CD4-positive, alpha-beta T cell (primary cell): Measurements from ENCODE around the gene GRID2. TPM values are rescaled to one million over a fixed set of nuclear protein-coding genes. Genes with fewer than 3 reads are reported as not detected.

Experiments used
- ATAC-seq: fragments of 200-7000 bp; cut with Tn5 transposase; one replicate; pipeline ENCODE4 v1.10.0; 2022; ENCODE audit warnings: mild to moderate bottlenecking; ENCODE audit not compliant: poor library complexity
- CTCF ChIA-PET: fragments of 350-600 bp; sonication (Branson Sonifier 250); formaldehyde crosslinking; loops from one replicate; lab custom pipeline; 2021; ENCODE audit warnings: antibody characterized with exemption, inconsistent platforms; lab: Charles Lee
- POLR2A ChIA-PET: fragments of 350-600 bp; sonication (Branson Sonifier 250); formaldehyde crosslinking; loops from one replicate; lab custom pipeline; 2021; ENCODE audit warnings: antibody characterized with exemption, inconsistent platforms; lab: Charles Lee
- DNase-seq, 14 experiments: peaks; one replicate each; pipeline ENCODE4 v3.0.0-alpha.2; 2013 to 2020; ENCODE audit warnings: mixed read lengths in 2 of 14
- H3K27ac ChIP-seq, 2 donors: one replicate each; pipeline versions ENCODE4 v1.5.1 to v1.7.0; 2013; ENCODE audit warnings: low read length in 2 of 2, low read depth in 1 of 2, mild to moderate bottlenecking in 1 of 2
- H3K27me3 ChIP-seq, 2 experiments: 1 replicate in 1 of 2; 2 replicates in 1 of 2; pipeline versions ENCODE4 v1.6.1 to v1.7.0; 2013; ENCODE audit warnings: low read length in 2 of 2, control low read depth in 1 of 2, mild to moderate bottlenecking in 1 of 2, moderate library complexity in 1 of 2; ENCODE audit not compliant: insufficient read depth in 2 of 2, control insufficient read depth in 1 of 2
- H3K36me3 ChIP-seq: one replicate; pipeline ENCODE4 v1.6.1; 2013; ENCODE audit warnings: low read length, control low read depth; ENCODE audit not compliant: insufficient read depth
- H3K4me1 ChIP-seq: one replicate; pipeline ENCODE4 v1.6.1; 2013; ENCODE audit warnings: low read length, control low read depth; ENCODE audit not compliant: insufficient read depth
- H3K4me3 ChIP-seq: one replicate; pipeline ENCODE4 v1.5.1; 2013; ENCODE audit warnings: mild to moderate bottlenecking, low read length, moderate library complexity
- H3K9me3 ChIP-seq, 2 experiments: 1 replicate in 1 of 2; 2 replicates in 1 of 2; pipeline versions ENCODE4 v1.6.1 to v1.7.0; 2013; ENCODE audit warnings: low read length in 2 of 2, mild to moderate bottlenecking in 2 of 2, control low read depth in 1 of 2, moderate library complexity in 1 of 2; ENCODE audit not compliant: control insufficient read depth in 1 of 2, insufficient read depth in 1 of 2
- H3K27ac Mint-ChIP-seq: one replicate; pipeline ENCODE4 v1.8.0; 2020; ENCODE audit warnings: mixed read lengths
- H3K27me3 Mint-ChIP-seq: one replicate; pipeline ENCODE4 v1.8.0; 2021; ENCODE audit warnings: mixed read lengths
- H3K36me3 Mint-ChIP-seq: one replicate; pipeline ENCODE4 v1.8.0; 2021; ENCODE audit warnings: low read depth, mixed read lengths
- H3K4me1 Mint-ChIP-seq: one replicate; pipeline ENCODE4 v1.8.0; 2021; ENCODE audit warnings: low read depth, mixed read lengths
- H3K4me3 Mint-ChIP-seq: one replicate; pipeline ENCODE4 v1.8.0; 2020; ENCODE audit warnings: mild to moderate bottlenecking, mixed read lengths
- H3K9me3 Mint-ChIP-seq: one replicate; pipeline ENCODE4 v1.8.0; 2020; ENCODE audit warnings: mixed read lengths
- intact Hi-C, 2 experiments: fragments of 100-400 bp; cut with DNase I in 1 of 2; cut with micrococcal nuclease in 1 of 2; formaldehyde crosslinking; loops; one replicate each; pipeline versions ENCODE4 v1.15.1 to v1.9.0; 2023 to 2025; cut with DNase I, micrococcal nuclease
- total RNA-seq, 174 experiments: library from RNA in 2 of 174; stranded (reverse) in 2 of 174; gene quantifications; one replicate each; pipeline ENCODE4 v1.2.3 and lab custom pipeline; 2021 to 2026
- TF ChIP-seq, protein P1 (sequence below): fragments of 200-600 bp; IDR thresholded peaks from one replicate; pipeline ENCODE4 v1.8.0; 2022; ENCODE audit warnings: antibody characterized with exemption, mild to moderate bottlenecking

Gene GRID2
- total RNA-seq, 2 experiments from 2014 or later: not detected

DNA sequence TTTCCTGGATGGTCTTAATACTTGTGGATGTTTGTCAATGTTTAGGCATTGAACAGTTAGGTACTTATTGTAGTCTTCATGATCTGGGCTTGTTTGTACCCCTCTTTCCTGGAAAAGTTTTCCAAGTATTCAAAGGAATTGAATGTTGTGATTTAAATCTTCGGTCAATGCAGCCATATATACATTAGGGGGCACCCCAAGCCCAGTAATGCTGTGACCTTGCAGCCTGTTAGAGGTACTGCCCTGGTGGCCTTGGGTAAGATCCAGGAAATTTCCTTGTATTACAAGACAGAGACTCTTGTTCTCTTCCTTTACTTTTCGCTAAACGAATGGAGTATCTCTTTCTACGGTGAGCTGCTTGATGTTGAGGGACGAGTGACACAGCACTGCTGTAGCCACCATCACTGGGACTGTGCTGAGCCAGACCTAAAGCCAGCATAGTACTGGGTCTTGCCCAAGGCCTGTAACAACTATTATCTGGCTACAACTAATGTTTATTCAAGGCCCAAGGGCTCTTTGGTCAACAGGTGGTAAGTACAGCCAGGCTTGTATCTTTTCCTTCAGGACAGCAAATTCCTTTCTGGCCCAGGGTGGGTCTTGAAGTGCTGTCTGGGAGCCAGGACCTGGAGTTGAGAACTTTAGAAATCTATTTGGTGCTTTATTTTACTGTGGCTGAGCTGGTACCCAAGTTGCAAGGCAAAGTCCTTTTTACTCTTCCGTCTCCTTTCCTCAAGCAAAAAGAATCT, 1406.5 kb downstream of the GRID2 start:
- no peak overlapping the region for H3K27ac Mint-ChIP-seq
- H3K4me1 ChIP-seq: no peaks in the 10 kb centered on the region
- no peaks in the 10 kb centered on the region for H3K4me1 Mint-ChIP-seq

DNA sequence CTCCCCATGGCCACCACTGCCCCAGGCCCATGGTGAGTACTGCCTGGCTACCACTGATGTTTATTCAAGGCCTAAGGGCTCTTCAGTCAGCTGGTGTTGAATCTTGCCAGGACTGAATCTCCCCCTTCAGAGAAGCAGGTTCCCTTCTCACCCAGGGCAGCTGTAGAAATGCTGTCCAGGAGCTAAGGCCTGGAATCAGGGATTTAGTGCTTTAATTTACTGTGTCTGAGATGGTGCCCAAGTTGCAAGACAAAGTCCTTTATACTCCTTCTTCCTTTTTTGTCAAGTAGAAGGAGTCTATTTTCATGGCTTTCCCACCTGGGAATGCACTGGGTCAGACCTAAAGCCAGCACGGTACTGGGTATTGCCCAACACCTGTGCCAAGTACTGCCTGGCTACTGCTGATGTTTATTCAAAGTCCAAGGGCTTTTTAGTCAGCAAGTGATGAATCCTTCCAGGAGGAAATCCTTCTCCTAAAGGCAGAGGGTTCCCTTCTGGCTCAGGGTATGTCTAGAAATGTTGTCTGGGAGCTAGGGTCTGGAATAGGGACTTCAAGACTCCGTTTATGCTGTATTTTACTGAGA, 1407.2 kb downstream of the GRID2 start:
- Mint-ChIP-seq H3K4me1 (no peaks in the 10 kb centered on the region), H3K27me3 (no peaks in the 10 kb centered on the region), H3K4me3 (no peak overlapping the region), H3K9me3 (peaks cover 2% of the 10 kb centered on the region), H3K27ac (no peak overlapping the region), H3K36me3 (no peaks in the 10 kb centered on the region)
- POLR2A ChIA-PET: no interaction called here
- DNase-seq (no peak), ATAC-seq (no peak)
- Histone ChIP-seq H3K27ac (no peak overlapping the region), H3K4me3 (no peak overlapping the region), H3K36me3 (no peaks in the 10 kb centered on the region), H3K9me3 (no peaks in the 10 kb centered on the region), H3K27me3 (no peaks in the 10 kb centered on the region), H3K4me1 (no peaks in the 10 kb centered on the region)
- CTCF ChIA-PET: no interaction called here
- TF ChIP-seq, protein P1, sequence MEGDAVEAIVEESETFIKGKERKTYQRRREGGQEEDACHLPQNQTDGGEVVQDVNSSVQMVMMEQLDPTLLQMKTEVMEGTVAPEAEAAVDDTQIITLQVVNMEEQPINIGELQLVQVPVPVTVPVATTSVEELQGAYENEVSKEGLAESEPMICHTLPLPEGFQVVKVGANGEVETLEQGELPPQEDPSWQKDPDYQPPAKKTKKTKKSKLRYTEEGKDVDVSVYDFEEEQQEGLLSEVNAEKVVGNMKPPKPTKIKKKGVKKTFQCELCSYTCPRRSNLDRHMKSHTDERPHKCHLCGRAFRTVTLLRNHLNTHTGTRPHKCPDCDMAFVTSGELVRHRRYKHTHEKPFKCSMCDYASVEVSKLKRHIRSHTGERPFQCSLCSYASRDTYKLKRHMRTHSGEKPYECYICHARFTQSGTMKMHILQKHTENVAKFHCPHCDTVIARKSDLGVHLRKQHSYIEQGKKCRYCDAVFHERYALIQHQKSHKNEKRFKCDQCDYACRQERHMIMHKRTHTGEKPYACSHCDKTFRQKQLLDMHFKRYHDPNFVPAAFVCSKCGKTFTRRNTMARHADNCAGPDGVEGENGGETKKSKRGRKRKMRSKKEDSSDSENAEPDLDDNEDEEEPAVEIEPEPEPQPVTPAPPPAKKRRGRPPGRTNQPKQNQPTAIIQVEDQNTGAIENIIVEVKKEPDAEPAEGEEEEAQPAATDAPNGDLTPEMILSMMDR: no peak
- intact Hi-C loops: no loop called here

More for the DNA sequence above, 1406.5 kb downstream of the GRID2 start:
- Histone ChIP-seq H3K9me3 (no peaks in the 10 kb centered on the region), H3K27ac (no peak overlapping the region), H3K27me3 (no peaks in the 10 kb centered on the region), H3K36me3 (no peaks in the 10 kb centered on the region), H3K4me3 (no peak overlapping the region)
- no peaks in the 10 kb centered on the region for H3K27me3 Mint-ChIP-seq
- ChIA-PET CTCF (no interaction called here), POLR2A (no interaction called here)
- no peak overlapping the region for H3K4me3 Mint-ChIP-seq
- H3K36me3 Mint-ChIP-seq: no peaks in the 10 kb centered on the region
- H3K9me3 Mint-ChIP-seq: peaks cover 2% of the 10 kb centered on the region
- DNase-seq (no peak), ATAC-seq (no peak)
- intact Hi-C loops: no loop called here
- TF ChIP-seq, protein P1: no peak

- intact Hi-C loops: no loop called here
- Mint-ChIP-seq H3K27me3 (no peaks in the 10 kb centered on the region), H3K27ac (no peak overlapping the region), H3K36me3 (no peaks in the 10 kb centered on the region), H3K4me3 (no peak overlapping the region), H3K4me1 (no peaks in the 10 kb centered on the region), H3K9me3 (peaks cover 2% of the 10 kb centered on the region)
- TF ChIP-seq, protein P1: no peak
- ATAC-seq (no peak), DNase-seq (no peak)
- H3K4me1 ChIP-seq: no peaks in the 10 kb centered on the region
- peaks cover 0 to 3% of the 10 kb centered on the region in 2 experiments for H3K9me3 ChIP-seq
- no peaks in the 10 kb centered on the region for H3K27me3 ChIP-seq
- H3K27ac ChIP-seq: no peak overlapping the region
- H3K4me3 ChIP-seq: no peak overlapping the region
- no peaks in the 10 kb centered on the region for H3K36me3 ChIP-seq
- ChIA-PET POLR2A (no interaction called here), CTCF (no interaction called here)
Observed at GRCh38 chr4:93718233-93718632, 1414.5 kb downstream of the GRID2 start.
